ENCODE data around the gene TFAP2D.
A peak's percentile ranks its signal among the peaks of the same experiment; 100 is the strongest.

TFAP2D gene

DNA sequence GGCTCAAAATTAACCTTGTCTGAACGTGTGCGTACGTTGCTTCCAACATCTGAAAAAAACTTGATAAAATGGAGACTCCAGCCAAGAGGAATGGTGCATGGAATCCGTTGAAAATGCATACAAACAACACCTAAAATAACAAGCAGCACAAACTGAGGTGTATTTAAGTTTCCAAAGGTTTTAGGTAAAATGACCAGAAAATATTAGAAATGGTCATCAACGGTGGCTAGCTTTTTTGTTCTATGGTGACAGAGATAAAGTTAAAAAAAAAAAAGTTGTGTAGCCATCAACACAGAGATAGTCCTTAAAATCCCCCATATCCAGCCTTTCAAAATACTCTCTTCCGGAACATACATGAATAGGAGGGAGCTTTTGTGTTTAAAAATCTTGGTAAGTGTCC, 104.7 kb downstream of the TFAP2D start:
- no peak overlapping the region for H3K4me2 ChIP-seq (ENCODE audit: low read length)
- no peak for DNase-seq
- H3K18ac ChIP-seq (ENCODE audit: low read length), result no peak overlapping the region
- H3K4me3 ChIP-seq (ENCODE audit: low read depth, low read length), result no peak overlapping the region
- H2BK12ac ChIP-seq (ENCODE audit: low read length), result no peak overlapping the region
- no peak overlapping the region for H3K27ac ChIP-seq (ENCODE audit: low read depth, low read length)
- H2BK5ac ChIP-seq (ENCODE audit: low read depth, low read length, poor library complexity), result no peak overlapping the region
- H3K79me1 ChIP-seq (ENCODE audit: low read length), result peaks cover 13% of the 10 kb centered on the region
- no peaks in the 10 kb centered on the region for H3K9me3 ChIP-seq (ENCODE audit: insufficient read depth, low read depth, low read length)
- H2AFZ ChIP-seq (ENCODE audit: insufficient read depth, low read length, poor library complexity), result no peak overlapping the region
- H4K8ac ChIP-seq (ENCODE audit: low read depth, low read length), result no peak overlapping the region
- H3K36me3 ChIP-seq (ENCODE audit: control insufficient read depth in 1 of 2, insufficient read depth in 2 of 2, low read length in 2 of 2), result no peaks in the 10 kb centered on the region
- H4K12ac ChIP-seq (ENCODE audit: low read depth, low read length), result no peak overlapping the region
- H4K91ac ChIP-seq (ENCODE audit: low read depth, low read length), result no peak overlapping the region
- no peak overlapping the region for H3K14ac ChIP-seq (ENCODE audit: low read length)
- H3K79me2 ChIP-seq (ENCODE audit: control insufficient read depth, insufficient read depth, low read length, poor library complexity), result no peaks in the 10 kb centered on the region
- no peak overlapping the region for H3K23ac ChIP-seq (ENCODE audit: low read length)
- peaks cover 2% of the 10 kb centered on the region for H3K27me3 ChIP-seq (ENCODE audit: insufficient read depth, low read length)
- no peak overlapping the region for H2AK5ac ChIP-seq (ENCODE audit: low read length)
- no peak overlapping the region for H2BK120ac ChIP-seq (ENCODE audit: insufficient read depth, low read length, poor library complexity)
- no peak overlapping the region for H3K9ac ChIP-seq (ENCODE audit: low read length)
- H3K4me1 ChIP-seq (ENCODE audit: control insufficient read depth in 1 of 2, insufficient read depth in 2 of 2, low read length in 2 of 2), result peaks cover 0 to 3% of the 10 kb centered on the region in 2 experiments
- WGBS (ENCODE audit: extremely low coverage, insufficient coverage, insufficient read length), result no CpG with 5 or more reads among the region's 6 CpGs
- H3K4ac ChIP-seq (ENCODE audit: low read depth, low read length), result no peak overlapping the region

DNA sequence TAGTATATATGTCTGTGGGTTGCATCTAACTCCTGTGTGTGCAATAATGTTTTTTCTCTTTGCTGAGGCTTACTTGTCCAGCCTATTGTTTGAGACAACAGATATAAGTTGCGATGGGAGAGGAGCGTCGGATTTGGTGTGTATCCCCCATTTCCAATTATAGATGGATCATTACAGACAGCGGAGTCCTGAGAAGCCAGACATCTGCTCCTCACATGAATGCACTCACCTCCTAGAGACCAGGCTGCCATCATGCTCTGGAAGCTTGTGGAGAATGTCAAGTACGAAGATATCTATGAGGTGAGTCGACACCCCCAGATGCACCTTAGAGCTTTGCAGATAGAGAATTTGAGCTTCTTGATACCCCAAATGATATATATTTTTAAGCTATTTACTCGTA, 105.3 kb downstream of the TFAP2D start, which contains the start of gene TFAP2B:
TSS of gene TFAP2B (plus strand) at position 199 of the 400 bp plus-strand sequence. CDS start at position 220, 21 bp downstream.
- Histone ChIP-seq H3K23ac (ENCODE audit: low read length) (no peak within 1 kb of the TSS), H3K27ac (ENCODE audit: low read depth, low read length) (peak within 1 kb of the TSS; percentile 33), H2BK5ac (ENCODE audit: low read depth, low read length, poor library complexity) (peak within 1 kb of the TSS; percentile 38), H3K27me3 (ENCODE audit: insufficient read depth, low read length) (peaks cover 7% of the 10 kb centered on the region), H3K4me1 (ENCODE audit: control insufficient read depth in 1 of 2, insufficient read depth in 2 of 2, low read length in 2 of 2) (peaks cover 3 to 4% of the 10 kb centered on the region in 2 experiments), H4K8ac (ENCODE audit: low read depth, low read length) (peak within 1 kb of the TSS; percentile 68), H3K4ac (ENCODE audit: low read depth, low read length) (peak within 1 kb of the TSS; percentile 47), H4K12ac (ENCODE audit: low read depth, low read length) (peak within 1 kb of the TSS; percentile 64), H2AK5ac (ENCODE audit: low read length) (no peak within 1 kb of the TSS), H2BK120ac (ENCODE audit: insufficient read depth, low read length, poor library complexity) (peak within 1 kb of the TSS; percentile 52), H3K9ac (ENCODE audit: low read length) (no peak within 1 kb of the TSS), H2BK12ac (ENCODE audit: low read length) (peak within 1 kb of the TSS; percentile 8), H3K9me3 (ENCODE audit: insufficient read depth, low read depth, low read length) (no peaks in the 10 kb centered on the region), H3K4me2 (ENCODE audit: low read length) (peak within 1 kb of the TSS; percentile 67), H2AFZ (ENCODE audit: insufficient read depth, low read length, poor library complexity) (peak within 1 kb of the TSS; percentile 56), H3K18ac (ENCODE audit: low read length) (peak within 1 kb of the TSS; percentile 25), H3K14ac (ENCODE audit: low read length) (peak within 1 kb of the TSS; percentile 32), H3K79me1 (ENCODE audit: low read length) (peaks cover 18% of the 10 kb centered on the region), H3K36me3 (ENCODE audit: control insufficient read depth in 1 of 2, insufficient read depth in 2 of 2, low read length in 2 of 2) (no peaks in the 10 kb centered on the region), H3K4me3 (ENCODE audit: low read depth, low read length) (peak within 1 kb of the TSS; percentile 68), H3K79me2 (ENCODE audit: control insufficient read depth, insufficient read depth, low read length, poor library complexity) (no peaks in the 10 kb centered on the region), H4K91ac (ENCODE audit: low read depth, low read length) (peak within 1 kb of the TSS; percentile 77)
- WGBS (ENCODE audit: extremely low coverage, insufficient coverage, insufficient read length), result no CpG with 5 or more reads among the region's 7 CpGs
- no peak for DNase-seq

- Histone ChIP-seq H3K18ac (ENCODE audit: low read length) (peak overlapping the region; percentile 25), H2BK12ac (ENCODE audit: low read length) (peak overlapping the region; percentile 8), H3K4ac (ENCODE audit: low read depth, low read length) (peak overlapping the region; percentile 47), H3K14ac (ENCODE audit: low read length) (peak overlapping the region; percentile 32), H3K23ac (ENCODE audit: low read length) (no peak overlapping the region), H2BK5ac (ENCODE audit: low read depth, low read length, poor library complexity) (peak overlapping the region; percentile 38), H4K12ac (ENCODE audit: low read depth, low read length) (peak overlapping the region; percentile 64), H3K27ac (ENCODE audit: low read depth, low read length) (peak overlapping the region; percentile 33), H3K79me1 (ENCODE audit: low read length) (peaks cover 18% of the 10 kb centered on the region), H3K79me2 (ENCODE audit: control insufficient read depth, insufficient read depth, low read length, poor library complexity) (no peaks in the 10 kb centered on the region), H2BK120ac (ENCODE audit: insufficient read depth, low read length, poor library complexity) (peak overlapping the region; percentile 52), H2AFZ (ENCODE audit: insufficient read depth, low read length, poor library complexity) (peak overlapping the region; percentile 56), H3K4me2 (ENCODE audit: low read length) (peak overlapping the region; percentile 67), H4K8ac (ENCODE audit: low read depth, low read length) (peak overlapping the region; percentile 68), H3K36me3 (ENCODE audit: control insufficient read depth in 1 of 2, insufficient read depth in 2 of 2, low read length in 2 of 2) (no peaks in the 10 kb centered on the region), H3K27me3 (ENCODE audit: insufficient read depth, low read length) (peaks cover 7% of the 10 kb centered on the region), H3K9ac (ENCODE audit: low read length) (no peak overlapping the region), H2AK5ac (ENCODE audit: low read length) (no peak overlapping the region), H4K91ac (ENCODE audit: low read depth, low read length) (peak overlapping the region; percentile 77), H3K4me3 (ENCODE audit: low read depth, low read length) (peak overlapping the region; percentile 68), H3K9me3 (ENCODE audit: insufficient read depth, low read depth, low read length) (no peaks in the 10 kb centered on the region), H3K4me1 (ENCODE audit: control insufficient read depth in 1 of 2, insufficient read depth in 2 of 2, low read length in 2 of 2) (peaks cover 3 to 5% of the 10 kb centered on the region in 2 experiments)
- peak in 1 of 2 donors; percentile 4 for DNase-seq
- no CpG with 5 or more reads among the region's 45 CpGs for WGBS (ENCODE audit: extremely low coverage, insufficient coverage, insufficient read length)
Measured at GRCh38 chr6:50819466-50819903, 106.2 kb downstream of the TFAP2D start.

DNA sequence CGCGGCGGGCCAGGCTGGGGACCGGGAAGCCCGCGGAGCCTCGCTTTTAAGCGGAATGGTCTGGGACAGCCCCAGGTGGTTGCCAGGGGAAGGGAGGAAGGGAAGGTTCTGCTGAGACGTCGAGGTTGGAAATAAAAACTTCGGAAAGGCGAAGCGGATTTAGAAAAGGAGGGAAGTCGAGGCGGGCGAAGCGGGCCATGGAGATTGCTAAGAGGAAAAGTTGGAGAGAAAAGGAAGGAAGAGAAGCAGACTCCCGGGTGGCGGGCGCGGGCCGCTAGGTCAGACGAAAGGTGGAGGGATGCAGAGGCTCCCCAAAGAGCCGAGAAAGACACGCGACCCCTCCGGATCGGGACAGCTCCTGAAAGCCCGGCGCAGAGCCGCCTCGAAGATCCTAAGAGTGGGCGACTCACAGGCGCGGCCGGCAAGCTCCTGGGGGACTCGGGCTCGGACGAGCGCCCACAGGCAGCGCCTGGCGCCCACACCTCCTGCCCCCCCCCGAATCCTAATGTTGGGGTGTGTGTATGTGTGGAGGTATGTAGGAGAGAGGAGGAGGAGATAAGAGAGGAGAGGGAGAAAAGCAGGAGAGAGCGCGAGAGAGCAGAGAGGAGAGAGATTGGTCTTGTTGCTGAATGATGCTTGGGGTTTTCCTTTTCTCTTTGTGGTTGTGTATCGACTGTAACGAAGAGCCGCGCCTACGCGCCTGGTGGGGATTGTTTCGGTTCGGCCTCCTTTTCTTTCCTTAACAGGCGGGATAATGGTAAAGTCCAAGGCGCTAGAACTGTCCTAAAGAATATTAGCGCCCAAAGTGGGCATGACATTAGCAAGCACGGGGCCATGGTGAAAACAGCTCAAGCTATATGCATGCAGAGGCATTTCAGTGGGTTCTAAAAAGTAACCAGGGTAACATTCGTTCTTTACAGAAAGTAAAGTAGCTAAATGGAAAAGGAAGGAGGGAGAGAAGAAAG, 106.9 kb downstream of the TFAP2D start:
- Histone ChIP-seq H2BK12ac (ENCODE audit: low read length) (peak overlapping the region; percentile 33), H2AFZ (ENCODE audit: insufficient read depth, low read length, poor library complexity) (peak overlapping the region; percentile 56), H2BK5ac (ENCODE audit: low read depth, low read length, poor library complexity) (peak overlapping the region; percentile 38), H4K12ac (ENCODE audit: low read depth, low read length) (no peak overlapping the region), H4K91ac (ENCODE audit: low read depth, low read length) (peak overlapping the region; percentile 77), H3K4me1 (ENCODE audit: control insufficient read depth in 1 of 2, insufficient read depth in 2 of 2, low read length in 2 of 2) (peaks cover 3 to 5% of the 10 kb centered on the region in 2 experiments), H3K23ac (ENCODE audit: low read length) (no peak overlapping the region), H3K27ac (ENCODE audit: low read depth, low read length) (peak overlapping the region; percentile 25), H3K9ac (ENCODE audit: low read length) (peak overlapping the region; percentile 57), H3K9me3 (ENCODE audit: insufficient read depth, low read depth, low read length) (no peaks in the 10 kb centered on the region), H3K4ac (ENCODE audit: low read depth, low read length) (no peak overlapping the region), H3K4me2 (ENCODE audit: low read length) (peak overlapping the region; percentile 67), H3K27me3 (ENCODE audit: insufficient read depth, low read length) (peaks cover 7% of the 10 kb centered on the region), H2AK5ac (ENCODE audit: low read length) (no peak overlapping the region), H3K79me2 (ENCODE audit: control insufficient read depth, insufficient read depth, low read length, poor library complexity) (no peaks in the 10 kb centered on the region), H2BK120ac (ENCODE audit: insufficient read depth, low read length, poor library complexity) (peak overlapping the region; percentile 52), H3K14ac (ENCODE audit: low read length) (peak overlapping the region; percentile 36), H3K36me3 (ENCODE audit: control insufficient read depth in 1 of 2, insufficient read depth in 2 of 2, low read length in 2 of 2) (no peaks in the 10 kb centered on the region), H4K8ac (ENCODE audit: low read depth, low read length) (peak overlapping the region; percentile 68), H3K4me3 (ENCODE audit: low read depth, low read length) (peak overlapping the region; percentile 68), H3K79me1 (ENCODE audit: low read length) (peaks cover 18% of the 10 kb centered on the region), H3K18ac (ENCODE audit: low read length) (peak overlapping the region; percentile 25)
- no CpG with 5 or more reads among the region's 58 CpGs for WGBS (ENCODE audit: extremely low coverage, insufficient coverage, insufficient read length)
- DNase-seq, result peak in 1 of 2 donors; percentile 14
